ENCODE data around the gene UQCRFS1.
"Not testable (repeated sequence)": the region's sequence is repeated elsewhere in the genome, so short reads cannot be mapped to it uniquely, and the experiment has no call there.

DNA sequence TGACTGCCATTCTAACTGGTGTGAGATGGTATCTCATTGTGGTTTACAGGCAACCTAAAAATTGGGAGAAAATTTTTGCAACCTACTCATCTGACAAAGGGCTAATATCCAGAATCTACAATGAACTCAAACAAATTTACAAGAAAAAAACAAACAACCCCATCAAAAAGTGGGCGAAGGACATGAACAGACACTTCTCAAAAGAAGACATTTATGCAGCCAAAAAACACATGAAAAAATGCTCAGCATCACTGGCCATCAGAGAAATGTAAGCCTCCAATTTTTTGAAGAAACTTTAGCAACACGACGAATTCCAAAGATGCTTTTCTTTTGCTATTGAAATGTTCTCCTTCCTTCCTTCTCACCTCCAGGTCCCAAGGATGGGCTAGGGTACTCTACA, 1.9 kb downstream of the UQCRFS1 start:
- TF ChIP-seq, protein P1, sequence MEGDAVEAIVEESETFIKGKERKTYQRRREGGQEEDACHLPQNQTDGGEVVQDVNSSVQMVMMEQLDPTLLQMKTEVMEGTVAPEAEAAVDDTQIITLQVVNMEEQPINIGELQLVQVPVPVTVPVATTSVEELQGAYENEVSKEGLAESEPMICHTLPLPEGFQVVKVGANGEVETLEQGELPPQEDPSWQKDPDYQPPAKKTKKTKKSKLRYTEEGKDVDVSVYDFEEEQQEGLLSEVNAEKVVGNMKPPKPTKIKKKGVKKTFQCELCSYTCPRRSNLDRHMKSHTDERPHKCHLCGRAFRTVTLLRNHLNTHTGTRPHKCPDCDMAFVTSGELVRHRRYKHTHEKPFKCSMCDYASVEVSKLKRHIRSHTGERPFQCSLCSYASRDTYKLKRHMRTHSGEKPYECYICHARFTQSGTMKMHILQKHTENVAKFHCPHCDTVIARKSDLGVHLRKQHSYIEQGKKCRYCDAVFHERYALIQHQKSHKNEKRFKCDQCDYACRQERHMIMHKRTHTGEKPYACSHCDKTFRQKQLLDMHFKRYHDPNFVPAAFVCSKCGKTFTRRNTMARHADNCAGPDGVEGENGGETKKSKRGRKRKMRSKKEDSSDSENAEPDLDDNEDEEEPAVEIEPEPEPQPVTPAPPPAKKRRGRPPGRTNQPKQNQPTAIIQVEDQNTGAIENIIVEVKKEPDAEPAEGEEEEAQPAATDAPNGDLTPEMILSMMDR (IDR thresholded peaks at IDR 0.05): not testable (repeated sequence)
- not testable (repeated sequence) for TF ChIP-seq POLR2A (IDR thresholded peaks at IDR 0.05)

Data from Peyer's patch (tissue), 4 donors.